ENCODE data around the gene HBE1. TPM values are rescaled to one million over a fixed set of nuclear protein-coding genes. Genes with fewer than 3 reads are reported as not detected.

The HBE1 gene
- total and polyA plus RNA-seq, 2 of the 8 experiments (the other 6 are each of a cell fraction or from before 2014, with no cell fraction given), result 0.39 TPM; not detected in 1

DNA sequence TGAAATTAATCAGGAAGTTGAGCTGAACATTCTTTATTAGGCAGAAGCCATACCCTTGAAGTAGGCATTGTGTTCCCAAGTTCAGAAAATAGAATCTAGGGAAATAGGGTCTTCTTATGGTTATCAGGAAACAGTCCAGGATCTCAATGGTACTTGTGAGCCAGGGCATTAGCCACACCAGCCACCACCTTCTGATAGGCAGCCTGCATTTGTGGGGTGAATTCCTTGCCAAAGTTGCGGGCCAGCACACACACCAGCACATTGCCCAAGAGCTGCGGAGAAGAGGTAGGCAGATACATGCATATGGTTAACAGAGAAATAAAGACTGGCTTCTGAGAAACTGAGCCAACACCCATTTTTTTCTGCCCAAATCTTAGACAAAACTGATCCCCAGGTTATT lies 36.9 kb downstream of the HBE1 start:
- Histone ChIP-seq H4K8ac (ENCODE audit: extremely low read depth, insufficient read depth, low read length) (no peak overlapping the region), H3K4me3 (ENCODE audit: extremely low read depth in 1 of 4, insufficient read depth in 2 of 4, low read depth in 3 of 4, low read length in 4 of 4) (no peak overlapping the region), H3K79me2 (ENCODE audit: control insufficient read depth in 1 of 2, insufficient read depth in 2 of 2, low read length in 2 of 2) (no peaks in the 10 kb centered on the region), H4K91ac (replicated peaks; ENCODE audit: insufficient read length, low read length) (no peak overlapping the region), H2BK20ac (ENCODE audit: low read length) (no peak overlapping the region), H3K18ac (ENCODE audit: extremely low read depth, low read length) (no peak overlapping the region), H3K4me1 (replicated peaks in 1 of 4; ENCODE audit: control insufficient read depth in 3 of 4, insufficient read depth in 4 of 4, low read length in 3 of 4) (no peaks in the 10 kb centered on the region), H4K5ac (ENCODE audit: insufficient read length, low read depth, low read length) (no peak overlapping the region), H3K4ac (replicated peaks; ENCODE audit: insufficient read length, low read depth, low read length) (no peak overlapping the region), H3K56ac (replicated peaks; ENCODE audit: insufficient read length, low read depth, low read length) (no peak overlapping the region), H3K23ac (ENCODE audit: insufficient read length) (no peak overlapping the region), H3K14ac (ENCODE audit: insufficient read length) (no peak overlapping the region), H3K27me3 (replicated peaks in 1 of 4; ENCODE audit: control insufficient read depth in 3 of 4, extremely low read depth in 1 of 4, insufficient read depth in 3 of 4, low read length in 3 of 4) (no peaks in the 10 kb centered on the region), H2BK120ac (replicated peaks; ENCODE audit: low read depth, low read length) (no peak overlapping the region), H3K79me1 (ENCODE audit: low read depth, low read length) (no peaks in the 10 kb centered on the region), H3K23me2 (ENCODE audit: low read depth, low read length) (no peaks in the 10 kb centered on the region; the same call in 1 of the 2 replicates), H3K9ac (replicated peaks in 1 of 4; ENCODE audit: extremely low read depth in 1 of 4, low read depth in 3 of 4, low read length in 3 of 4) (no peak overlapping the region), H4K20me1 (replicated peaks in 1 of 2; ENCODE audit: control insufficient read depth in 1 of 2, insufficient read depth in 2 of 2, low read length in 2 of 2) (no peaks in the 10 kb centered on the region), H3K36me3 (ENCODE audit: control insufficient read depth in 2 of 4, insufficient read depth in 4 of 4, low read length in 3 of 4) (no peaks in the 10 kb centered on the region), H3K4me2 (ENCODE audit: insufficient read depth in 1 of 2, low read depth in 2 of 2, low read length in 2 of 2) (no peak overlapping the region), H2BK12ac (ENCODE audit: low read depth, low read length) (no peak overlapping the region), H2BK5ac (ENCODE audit: low read depth, low read length) (no peak overlapping the region), H3K9me3 (ENCODE audit: insufficient read depth in 2 of 2, low read depth in 1 of 2, low read length in 1 of 2) (no peaks in the 10 kb centered on the region), H3K27ac (ENCODE audit: low read depth, low read length) (no peak overlapping the region), H2BK15ac (ENCODE audit: low read length) (no peak overlapping the region), H2AFZ (ENCODE audit: low read length) (no peak overlapping the region), H2AK5ac (ENCODE audit: low read depth, low read length) (no peak overlapping the region)
- POLR2A ChIA-PET (ENCODE audit: partially characterized antibody), result no interaction called here
- FAIRE-seq, result no peak
- 93% methylated on average over 2 of the region's 2 CpGs; no CpG with 5 or more reads in 1 of the 2 experiments for WGBS, 2 experiments (ENCODE audit: extremely low coverage in 1 of 2, insufficient coverage in 1 of 2, insufficient read length in 1 of 2, insufficient replicate concordance in 2 of 2, low coverage in 1 of 2, low lambda C conversion rate in 2 of 2, missing lambda C conversion rate in 1 of 2)
- no peak for DNase-seq (ENCODE audit: low read depth in 1 of 2, low spot score in 2 of 2)
- CTCF ChIA-PET (ENCODE audit: partially characterized antibody), result no interaction called here
- TF ChIP-seq, protein P1, sequence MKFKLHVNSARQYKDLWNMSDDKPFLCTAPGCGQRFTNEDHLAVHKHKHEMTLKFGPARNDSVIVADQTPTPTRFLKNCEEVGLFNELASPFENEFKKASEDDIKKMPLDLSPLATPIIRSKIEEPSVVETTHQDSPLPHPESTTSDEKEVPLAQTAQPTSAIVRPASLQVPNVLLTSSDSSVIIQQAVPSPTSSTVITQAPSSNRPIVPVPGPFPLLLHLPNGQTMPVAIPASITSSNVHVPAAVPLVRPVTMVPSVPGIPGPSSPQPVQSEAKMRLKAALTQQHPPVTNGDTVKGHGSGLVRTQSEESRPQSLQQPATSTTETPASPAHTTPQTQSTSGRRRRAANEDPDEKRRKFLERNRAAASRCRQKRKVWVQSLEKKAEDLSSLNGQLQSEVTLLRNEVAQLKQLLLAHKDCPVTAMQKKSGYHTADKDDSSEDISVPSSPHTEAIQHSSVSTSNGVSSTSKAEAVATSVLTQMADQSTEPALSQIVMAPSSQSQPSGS (IDR thresholded peaks at IDR 0.05; ENCODE audit: low read length), result no peak
- no peak for TF ChIP-seq TBP (IDR thresholded peaks at IDR 0.05; ENCODE audit: low read depth, low read length)
- TF ChIP-seq JUN (IDR thresholded peaks at IDR 0.05; ENCODE audit: low read depth, low read length), result no peak
- no peak for TF ChIP-seq NRF1 (IDR thresholded peaks at IDR 0.05; ENCODE audit: low read depth, low read length)
- TF ChIP-seq TEAD4 (IDR thresholded peaks at IDR 0.05; ENCODE audit: low read depth, low read length), result no peak
- no peak for TF ChIP-seq POLR2A (IDR thresholded peaks at IDR 0.05; ENCODE audit: control extremely low read depth in 1 of 2, low read depth in 2 of 2, low read length in 2 of 2)
- no peak for TF ChIP-seq EZH2 (IDR thresholded peaks at IDR 0.05; ENCODE audit: low read depth, low read length, severe bottlenecking)
- no peak for TF ChIP-seq CHD1 (IDR thresholded peaks at IDR 0.05; ENCODE audit: low read depth, low read length)
- TF ChIP-seq, protein P2, sequence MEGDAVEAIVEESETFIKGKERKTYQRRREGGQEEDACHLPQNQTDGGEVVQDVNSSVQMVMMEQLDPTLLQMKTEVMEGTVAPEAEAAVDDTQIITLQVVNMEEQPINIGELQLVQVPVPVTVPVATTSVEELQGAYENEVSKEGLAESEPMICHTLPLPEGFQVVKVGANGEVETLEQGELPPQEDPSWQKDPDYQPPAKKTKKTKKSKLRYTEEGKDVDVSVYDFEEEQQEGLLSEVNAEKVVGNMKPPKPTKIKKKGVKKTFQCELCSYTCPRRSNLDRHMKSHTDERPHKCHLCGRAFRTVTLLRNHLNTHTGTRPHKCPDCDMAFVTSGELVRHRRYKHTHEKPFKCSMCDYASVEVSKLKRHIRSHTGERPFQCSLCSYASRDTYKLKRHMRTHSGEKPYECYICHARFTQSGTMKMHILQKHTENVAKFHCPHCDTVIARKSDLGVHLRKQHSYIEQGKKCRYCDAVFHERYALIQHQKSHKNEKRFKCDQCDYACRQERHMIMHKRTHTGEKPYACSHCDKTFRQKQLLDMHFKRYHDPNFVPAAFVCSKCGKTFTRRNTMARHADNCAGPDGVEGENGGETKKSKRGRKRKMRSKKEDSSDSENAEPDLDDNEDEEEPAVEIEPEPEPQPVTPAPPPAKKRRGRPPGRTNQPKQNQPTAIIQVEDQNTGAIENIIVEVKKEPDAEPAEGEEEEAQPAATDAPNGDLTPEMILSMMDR (IDR thresholded peaks at IDR 0.05; ENCODE audit: control extremely low read depth in 1 of 3, insufficient read depth in 1 of 3, low read depth in 1 of 3, low read length in 3 of 3), result no peak
- TF ChIP-seq RNF2 (IDR thresholded peaks at IDR 0.05; ENCODE audit: borderline replicate concordance, low read depth, low read length, missing control alignments, poor library complexity, severe bottlenecking), result no peak
- no peak for TF ChIP-seq MAFK (IDR thresholded peaks at IDR 0.05; ENCODE audit: low read depth, low read length)

Data from H1 (cell line).